MM.1S (cell line): ENCODE data around the gene CDC34.

Experiments
- DNase-seq: peaks from one replicate; pipeline ENCODE4 v3.0.0-alpha.2; 2015
- H2AFZ ChIP-seq: fragments of 300-600 bp; sonication (generic); 2 replicates; pipeline ENCODE4 v1.6.0; 2016; ENCODE audit warnings: antibody characterized with exemption, low read length
- H3F3A ChIP-seq: fragments of 300-600 bp; sonication (generic); 2 replicates; pipeline ENCODE4 v1.6.1; 2016; ENCODE audit warnings: mild to moderate bottlenecking, antibody characterized with exemption, low read length, moderate library complexity, mixed read lengths; ENCODE audit not compliant: insufficient read depth
- H3K27ac ChIP-seq: fragments of 300-600 bp; sonication (generic); 2 replicates; pipeline ENCODE4 v1.5.1; 2016; ENCODE audit warnings: mild to moderate bottlenecking, low read length
- H3K27me3 ChIP-seq: fragments of 300-600 bp; sonication (generic); replicated peaks from 2 replicates; pipeline ENCODE4 v1.6.0; 2016; ENCODE audit warnings: low read length; ENCODE audit not compliant: insufficient read depth
- H3K36me3 ChIP-seq: fragments of 300-600 bp; sonication (generic); replicated peaks from 2 replicates; pipeline ENCODE4 v1.6.1; 2016; ENCODE audit warnings: mild to moderate bottlenecking, low read length, mixed read lengths; ENCODE audit not compliant: insufficient read depth
- H3K4me1 ChIP-seq: fragments of 300-600 bp; sonication (generic); 2 replicates; pipeline ENCODE4 v1.6.1; 2016; ENCODE audit warnings: low read length, mixed read lengths
- H3K4me2 ChIP-seq: fragments of 300-600 bp; sonication (generic); 2 replicates; pipeline ENCODE4 v1.6.0; 2016; ENCODE audit warnings: low read depth, low read length
- H3K4me3 ChIP-seq: fragments of 300-600 bp; sonication (generic); 2 replicates; pipeline ENCODE4 v1.5.1; 2016; ENCODE audit warnings: low read length, mixed read lengths
- H3K79me2 ChIP-seq: fragments of 300-600 bp; sonication (generic); 2 replicates; pipeline ENCODE4 v1.6.1; 2016; ENCODE audit warnings: mixed run types, low read length, mixed read lengths
- H3K9ac ChIP-seq: fragments of 300-600 bp; sonication (generic); 2 replicates; pipeline ENCODE4 v1.6.1; 2016; ENCODE audit warnings: low read length, mixed read lengths
- H3K9me2 ChIP-seq: fragments of 300-600 bp; sonication (generic); replicated peaks from 2 replicates; pipeline ENCODE4 v1.6.1; 2016; ENCODE audit warnings: mild to moderate bottlenecking, low read length, mixed read lengths; ENCODE audit not compliant: insufficient read depth
- H3K9me3 ChIP-seq: fragments of 300-600 bp; sonication (generic); replicated peaks from 2 replicates; pipeline ENCODE4 v1.6.1; 2016; ENCODE audit warnings: mild to moderate bottlenecking, low read length, mixed read lengths; ENCODE audit not compliant: insufficient read depth
- H4K20me1 ChIP-seq: fragments of 300-600 bp; sonication (generic); 2 replicates; pipeline ENCODE4 v1.6.1; 2016; ENCODE audit warnings: mild to moderate bottlenecking, low read length, moderate library complexity, mixed read lengths; ENCODE audit not compliant: insufficient read depth
- EZH2 ChIP-seq: fragments of 300-600 bp; sonication (generic); optimal IDR thresholded peaks from 2 replicates; pipeline ENCODE3; 2017; ENCODE audit warnings: low read depth, mild to moderate bottlenecking, antibody characterized with exemption, low read length, mixed read lengths
- EZH2phosphoT487 ChIP-seq: fragments of 300-600 bp; sonication (generic); IDR thresholded peaks from 2 replicates; pipeline ENCODE4 v1.6.1; 2018; ENCODE audit warnings: antibody characterized with exemption, low read length
- TF ChIP-seq, protein P1 (sequence below): fragments of 300-600 bp; sonication (generic); IDR thresholded peaks from 2 replicates; pipeline ENCODE4 v1.5.1; 2016; ENCODE audit warnings: antibody characterized with exemption, low read length, mixed read lengths

The CDC34 gene

DNA sequence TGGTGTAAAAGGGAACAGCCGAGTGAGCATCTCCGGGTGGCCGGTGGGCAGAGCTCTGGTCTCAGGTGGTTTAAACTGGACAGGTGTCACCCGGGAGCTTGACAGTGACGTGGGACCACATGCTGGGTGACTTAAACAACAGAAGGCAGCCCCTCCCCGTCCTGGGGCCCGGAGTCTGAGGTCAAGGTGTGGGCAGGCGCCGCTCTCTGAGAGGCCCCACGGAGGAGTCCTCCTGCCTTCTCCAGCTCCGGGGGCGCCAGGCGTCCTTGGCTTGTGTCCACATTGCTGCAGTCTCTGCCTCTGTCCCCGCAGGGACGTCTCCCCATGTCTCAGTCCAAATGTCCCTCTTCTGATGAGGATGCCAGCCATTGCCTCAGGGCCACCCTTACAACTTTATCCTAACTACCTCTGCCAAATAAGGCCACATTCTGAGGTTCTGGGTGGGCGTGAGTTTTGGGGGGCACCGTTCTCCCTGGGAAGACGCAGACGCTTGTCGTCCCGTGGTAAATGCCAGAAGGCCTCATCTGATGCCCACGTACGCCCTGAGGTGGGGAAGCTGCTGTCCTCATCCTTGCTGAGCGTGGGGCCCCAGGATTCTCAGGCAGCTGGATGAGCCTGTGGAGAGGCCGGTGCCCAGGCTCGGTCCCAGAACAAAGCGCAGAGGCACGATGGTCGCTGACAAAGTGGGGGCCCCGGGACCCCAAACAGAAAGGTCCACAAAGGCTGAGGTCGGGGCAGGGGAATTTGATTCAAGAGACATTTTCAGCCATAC is 25.2 kb downstream of the CDC34 start:
- H4K20me1 ChIP-seq, result no peaks in the 10 kb centered on the region; the same call in 1 of the 2 replicates
- H3K4me1 ChIP-seq, result no peaks in the 10 kb centered on the region
- peaks cover 56% of the 10 kb centered on the region for H3K27me3 ChIP-seq
- no peak overlapping the region for H3K27ac ChIP-seq
- H3K36me3 ChIP-seq, result no peaks in the 10 kb centered on the region
- no peaks in the 10 kb centered on the region for H3K9me3 ChIP-seq
- TF ChIP-seq, protein P1, sequence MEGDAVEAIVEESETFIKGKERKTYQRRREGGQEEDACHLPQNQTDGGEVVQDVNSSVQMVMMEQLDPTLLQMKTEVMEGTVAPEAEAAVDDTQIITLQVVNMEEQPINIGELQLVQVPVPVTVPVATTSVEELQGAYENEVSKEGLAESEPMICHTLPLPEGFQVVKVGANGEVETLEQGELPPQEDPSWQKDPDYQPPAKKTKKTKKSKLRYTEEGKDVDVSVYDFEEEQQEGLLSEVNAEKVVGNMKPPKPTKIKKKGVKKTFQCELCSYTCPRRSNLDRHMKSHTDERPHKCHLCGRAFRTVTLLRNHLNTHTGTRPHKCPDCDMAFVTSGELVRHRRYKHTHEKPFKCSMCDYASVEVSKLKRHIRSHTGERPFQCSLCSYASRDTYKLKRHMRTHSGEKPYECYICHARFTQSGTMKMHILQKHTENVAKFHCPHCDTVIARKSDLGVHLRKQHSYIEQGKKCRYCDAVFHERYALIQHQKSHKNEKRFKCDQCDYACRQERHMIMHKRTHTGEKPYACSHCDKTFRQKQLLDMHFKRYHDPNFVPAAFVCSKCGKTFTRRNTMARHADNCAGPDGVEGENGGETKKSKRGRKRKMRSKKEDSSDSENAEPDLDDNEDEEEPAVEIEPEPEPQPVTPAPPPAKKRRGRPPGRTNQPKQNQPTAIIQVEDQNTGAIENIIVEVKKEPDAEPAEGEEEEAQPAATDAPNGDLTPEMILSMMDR, result no peak
- TF ChIP-seq EZH2phosphoT487 (no peak), EZH2 (no peak)
- no peak overlapping the region for H2AFZ ChIP-seq
- H3F3A ChIP-seq, result no peaks in the 10 kb centered on the region
- no peak overlapping the region for H3K4me2 ChIP-seq
- H3K9me2 ChIP-seq, result no peaks in the 10 kb centered on the region
- no peak for DNase-seq
- no peak overlapping the region for H3K9ac ChIP-seq
- H3K79me2 ChIP-seq, result no peaks in the 10 kb centered on the region
- no peak overlapping the region for H3K4me3 ChIP-seq

- Histone ChIP-seq H3K4me3 (no peak overlapping the region), H3K9ac (no peak overlapping the region), H4K20me1 (no peaks in the 10 kb centered on the region; the same call in 1 of the 2 replicates), H3K27ac (no peak overlapping the region), H3K27me3 (peaks cover 39% of the 10 kb centered on the region), H3K9me3 (no peaks in the 10 kb centered on the region), H3F3A (no peaks in the 10 kb centered on the region), H3K9me2 (no peaks in the 10 kb centered on the region), H3K36me3 (no peaks in the 10 kb centered on the region), H3K79me2 (no peaks in the 10 kb centered on the region), H3K4me2 (no peak overlapping the region), H2AFZ (no peak overlapping the region), H3K4me1 (no peaks in the 10 kb centered on the region)
- TF ChIP-seq EZH2 (no peak), EZH2phosphoT487 (no peak)
- TF ChIP-seq, protein P1, result no peak
- DNase-seq, result no peak
These were observed 27.3 kb downstream of the CDC34 start for GRCh38 chr19:558770-559439.

DNA sequence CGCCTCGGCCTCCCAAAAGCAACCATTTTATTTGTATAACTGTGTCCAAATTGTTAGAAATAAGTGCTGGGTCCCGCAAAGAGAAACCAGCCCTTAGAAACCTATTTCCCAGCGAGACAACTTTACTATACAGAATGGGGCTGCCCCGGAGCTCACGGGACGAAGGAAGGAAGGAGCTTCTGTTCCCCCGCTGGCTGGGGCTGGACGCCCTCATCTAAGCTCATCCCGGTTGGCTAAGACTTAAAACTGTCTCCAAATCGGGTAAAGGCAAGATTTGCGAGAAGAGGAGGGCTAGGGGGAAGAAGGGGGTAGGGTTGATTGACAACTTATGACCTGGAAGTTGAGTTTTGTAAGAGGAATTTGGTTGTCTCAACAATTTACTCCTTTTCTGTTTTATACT is 28.6 kb downstream of the CDC34 start:
- Histone ChIP-seq H3K36me3 (no peaks in the 10 kb centered on the region), H3K9me2 (no peaks in the 10 kb centered on the region), H3K4me1 (no peaks in the 10 kb centered on the region), H3K27ac (no peak overlapping the region), H3K9ac (no peak overlapping the region), H3K79me2 (no peaks in the 10 kb centered on the region), H3K4me2 (no peak overlapping the region), H3F3A (no peaks in the 10 kb centered on the region), H4K20me1 (no peaks in the 10 kb centered on the region), H3K27me3 (peaks cover 27% of the 10 kb centered on the region), H3K9me3 (no peaks in the 10 kb centered on the region), H3K4me3 (no peak overlapping the region), H2AFZ (no peak overlapping the region)
- TF ChIP-seq, protein P1, result no peak
- no peak for TF ChIP-seq EZH2phosphoT487
- no peak for TF ChIP-seq EZH2
- no peak for DNase-seq
